ENCODE results near the gene NNAT.

GRCh38 chr20:37513779-37514359, 7.2 kb upstream of the NNAT start:
- no peak for TF ChIP-seq CTCF (IDR thresholded peaks at IDR 0.05; ENCODE audit: low read length)
- no peak for TF ChIP-seq EZH2 (IDR thresholded peaks at IDR 0.05; ENCODE audit: borderline replicate concordance, low read length)

All from OCI-LY1 (cell line).